CD4-positive, alpha-beta T cell treated with Interleukin-15 for 4 hours (primary cell): ENCODE measurements around the gene ZFP69B.
A peak's percentile ranks its signal among the peaks of the same experiment; 100 is the strongest.

ENCODE experiments used
- DNase-seq: peaks from one replicate; pipeline ENCODE4 v3.0.0-alpha.2; 2020; ENCODE audit warnings: low spot score

ZFP69B gene

DNA sequence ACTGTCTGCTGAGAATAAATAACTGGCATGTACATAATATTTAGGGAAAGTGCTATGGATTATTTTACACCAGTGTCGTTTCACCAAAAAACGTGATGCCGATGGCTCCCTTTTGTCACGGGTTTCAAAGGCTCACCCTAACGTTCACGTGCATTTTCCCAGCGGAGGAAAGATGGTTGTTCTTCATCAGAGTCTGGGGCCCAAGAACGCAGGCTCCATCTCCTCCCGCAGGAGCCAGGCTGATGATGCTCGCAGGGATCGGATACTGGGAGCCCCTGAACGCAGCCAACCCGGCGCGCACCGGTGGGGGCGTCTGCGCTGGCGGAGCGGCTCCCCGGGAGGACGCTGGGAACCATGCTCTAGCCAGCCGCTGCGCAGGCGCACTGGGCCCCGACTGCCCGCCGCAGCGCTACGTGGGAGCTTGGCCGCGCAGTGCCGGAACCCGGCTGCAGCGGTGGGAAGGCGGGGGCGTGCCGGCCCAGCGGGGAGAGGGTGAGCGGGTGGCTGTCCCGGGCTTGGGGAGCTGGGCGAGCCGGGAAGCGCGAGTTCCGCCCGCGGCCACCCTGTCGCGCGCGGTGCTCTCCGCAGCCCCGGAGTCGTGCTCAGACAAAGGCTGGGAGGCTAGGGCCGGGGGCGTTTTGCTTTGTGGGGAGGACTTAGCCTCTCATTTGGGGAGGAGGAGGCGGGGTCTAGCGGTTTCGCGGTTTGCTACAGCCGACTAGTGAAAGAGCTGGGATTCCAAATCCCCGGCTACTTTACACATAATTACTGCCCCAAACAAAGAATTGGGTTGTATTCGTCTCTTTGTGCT is at the start of gene ZFP69B:
ZFP69B (plus strand) TSS at position 793 of the 811 bp plus-strand sequence. CDS start 486 bp downstream, outside the sequence.
- DNase-seq: peak; percentile 85

DNA sequence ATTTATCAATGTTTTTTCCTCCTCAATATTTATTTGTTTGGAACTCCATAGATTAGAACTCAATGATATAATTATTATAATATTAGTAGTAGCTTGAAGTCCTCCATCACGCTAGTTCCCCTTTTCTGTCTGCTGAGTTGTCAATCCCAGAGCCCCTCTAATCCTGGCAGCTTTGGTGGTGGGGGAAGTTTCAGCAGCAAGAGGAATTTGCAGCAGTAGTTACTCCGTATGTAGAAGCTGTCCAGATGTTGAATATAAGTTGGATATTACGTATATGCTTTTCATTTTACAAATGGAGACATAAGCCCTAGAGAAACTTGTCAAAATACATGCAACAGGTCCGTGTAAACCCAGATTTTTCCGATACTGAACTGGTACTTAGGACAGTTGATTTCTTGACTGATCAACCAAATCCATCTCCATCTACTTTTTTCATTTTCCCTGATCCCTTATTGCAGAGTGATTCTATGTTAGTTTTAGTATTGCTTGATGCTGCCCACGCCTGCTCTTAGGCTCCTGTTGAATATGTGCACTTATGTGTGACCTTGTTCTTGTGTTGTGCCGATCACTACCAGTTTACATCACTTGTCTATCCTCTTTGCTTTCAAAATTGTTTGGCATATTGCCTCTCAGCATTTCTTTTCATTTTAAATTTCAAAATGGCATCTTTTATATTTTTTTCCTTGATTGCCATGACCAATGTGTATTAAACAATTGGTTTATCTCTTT is 48.6 kb upstream of the ZFP69B start:
- DNase-seq: no peak

DNA sequence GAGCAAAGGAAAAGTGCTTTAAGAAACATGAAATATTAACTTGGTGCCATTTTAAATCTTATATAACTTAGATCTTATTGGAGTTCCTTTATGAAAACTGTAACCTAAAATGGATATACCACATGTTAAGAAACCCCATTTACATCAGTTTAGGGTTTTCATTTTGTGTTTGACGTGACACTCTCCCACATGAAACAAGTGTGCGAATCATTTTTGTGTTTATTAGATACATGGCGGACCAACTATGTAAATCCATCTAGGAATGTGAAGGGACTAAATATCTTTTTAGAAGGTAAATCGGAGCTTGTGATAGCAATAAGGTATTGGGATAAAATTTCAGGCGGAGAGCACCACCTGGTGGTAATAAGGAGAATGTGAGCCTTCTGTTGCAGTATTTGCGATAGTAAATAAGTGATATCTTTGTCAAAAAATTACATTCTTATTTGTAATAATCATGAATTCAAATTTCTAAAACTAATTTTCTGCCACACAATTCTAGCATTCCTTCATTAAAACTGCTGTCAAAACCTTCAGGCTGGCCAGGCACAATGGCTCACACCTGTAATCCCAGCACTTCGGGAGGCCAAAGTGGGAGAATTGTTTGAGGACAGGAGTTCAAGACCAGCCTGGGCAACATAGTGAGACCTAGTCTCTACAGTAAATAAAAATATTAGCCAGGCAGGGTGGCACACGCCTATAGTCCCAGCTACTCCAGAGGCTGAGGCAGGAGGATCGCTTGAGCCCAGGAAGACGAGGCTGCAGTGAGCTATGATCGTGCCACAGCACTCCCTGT is 45.4 kb upstream of the ZFP69B start:
- DNase-seq: peak; percentile 60

DNA sequence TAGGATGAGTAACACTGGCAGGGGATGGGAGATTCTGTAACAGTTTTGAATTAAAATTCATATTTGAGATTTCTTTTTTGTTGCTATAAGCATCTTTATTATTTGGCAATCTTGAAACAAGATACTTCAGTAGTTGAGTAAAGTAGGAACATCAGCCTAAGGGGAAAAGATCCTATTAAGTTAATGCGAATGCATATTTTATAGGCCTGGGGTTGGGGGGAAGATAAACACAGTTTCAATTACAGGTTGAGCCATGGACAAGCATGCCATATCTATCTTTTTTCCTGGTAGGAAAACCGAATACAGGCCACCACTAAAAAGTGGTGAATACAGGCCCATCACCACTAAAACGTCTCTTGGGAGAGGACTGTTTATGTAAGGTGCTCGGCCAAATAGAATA is 44.5 kb upstream of the ZFP69B start:
- no peak for DNase-seq

DNA sequence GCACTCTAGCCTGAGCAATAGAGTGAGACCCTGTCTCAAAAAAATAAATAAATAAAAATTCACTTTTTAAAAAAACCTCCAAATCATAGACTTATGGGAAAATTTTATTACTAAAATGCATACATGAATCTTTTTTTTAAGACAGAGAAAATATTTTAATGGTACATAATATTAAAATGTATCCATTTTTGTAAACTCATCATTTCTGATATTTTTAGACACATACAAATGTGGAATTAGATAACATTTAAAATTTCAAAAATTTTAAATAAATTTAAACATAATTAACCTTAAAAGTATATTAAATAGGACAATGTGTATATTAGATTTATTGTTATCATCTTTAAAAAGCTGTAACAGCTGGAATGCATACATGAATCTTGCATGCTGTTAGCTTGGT is 42.8 kb upstream of the ZFP69B start:
- no peak for DNase-seq

DNA sequence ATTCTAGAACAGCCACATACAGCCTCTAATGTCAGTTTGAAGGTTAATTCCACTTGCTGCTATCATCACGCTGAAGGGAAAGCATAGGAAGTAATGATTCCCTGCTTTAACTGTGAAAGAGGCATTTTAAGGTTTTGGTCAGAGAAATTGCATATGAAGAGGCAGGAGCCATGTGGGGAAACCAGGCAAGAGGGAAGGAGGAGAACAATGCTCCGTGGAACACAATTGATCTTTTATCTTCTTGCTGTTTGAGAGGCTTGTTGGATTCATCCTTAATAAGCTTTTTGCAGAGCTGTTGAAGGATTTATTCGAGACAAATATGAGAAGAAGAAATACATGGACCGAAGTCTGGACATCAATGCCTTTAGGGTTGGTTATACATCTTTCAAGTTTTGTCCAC is 40.8 kb upstream of the ZFP69B start:
- DNase-seq: no peak

DNA sequence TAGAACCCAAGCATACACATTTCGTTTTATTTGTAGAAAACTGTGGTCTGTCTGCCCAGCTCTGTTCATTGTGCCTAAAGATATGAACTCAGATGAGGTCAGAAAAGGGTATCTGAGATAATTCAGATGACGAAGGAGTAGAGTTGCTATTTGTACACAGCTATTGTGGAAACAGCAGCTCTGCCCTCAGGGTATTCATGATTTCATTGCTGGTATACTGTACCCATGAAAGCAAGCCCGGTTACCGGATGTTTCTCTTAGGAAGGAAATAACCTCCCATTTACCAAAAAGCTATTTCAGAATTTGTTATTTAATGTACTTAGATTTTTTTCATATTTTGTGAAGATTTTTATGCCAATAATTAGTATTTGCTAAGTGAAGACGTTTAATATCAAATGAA is 39.0 kb upstream of the ZFP69B start:
- no peak for DNase-seq

DNA sequence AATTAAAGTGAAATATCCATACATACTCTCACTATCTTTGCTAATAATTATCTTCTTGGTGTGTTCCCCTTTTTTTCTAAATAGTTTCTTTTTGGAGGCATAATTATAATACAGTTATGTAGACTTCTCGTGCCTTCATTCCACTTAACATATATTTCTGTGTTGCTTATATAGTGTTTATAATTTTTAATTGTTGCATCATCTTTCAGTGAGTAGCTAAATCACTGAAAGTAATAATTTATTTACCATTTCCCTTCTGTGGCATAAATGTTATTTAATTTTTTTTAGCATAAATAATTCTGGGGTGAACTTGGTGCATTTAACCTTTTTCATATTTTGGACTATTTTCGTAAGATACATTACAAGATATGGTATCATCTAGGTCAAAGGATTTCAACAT is 38.4 kb upstream of the ZFP69B start:
- DNase-seq: no peak

DNA sequence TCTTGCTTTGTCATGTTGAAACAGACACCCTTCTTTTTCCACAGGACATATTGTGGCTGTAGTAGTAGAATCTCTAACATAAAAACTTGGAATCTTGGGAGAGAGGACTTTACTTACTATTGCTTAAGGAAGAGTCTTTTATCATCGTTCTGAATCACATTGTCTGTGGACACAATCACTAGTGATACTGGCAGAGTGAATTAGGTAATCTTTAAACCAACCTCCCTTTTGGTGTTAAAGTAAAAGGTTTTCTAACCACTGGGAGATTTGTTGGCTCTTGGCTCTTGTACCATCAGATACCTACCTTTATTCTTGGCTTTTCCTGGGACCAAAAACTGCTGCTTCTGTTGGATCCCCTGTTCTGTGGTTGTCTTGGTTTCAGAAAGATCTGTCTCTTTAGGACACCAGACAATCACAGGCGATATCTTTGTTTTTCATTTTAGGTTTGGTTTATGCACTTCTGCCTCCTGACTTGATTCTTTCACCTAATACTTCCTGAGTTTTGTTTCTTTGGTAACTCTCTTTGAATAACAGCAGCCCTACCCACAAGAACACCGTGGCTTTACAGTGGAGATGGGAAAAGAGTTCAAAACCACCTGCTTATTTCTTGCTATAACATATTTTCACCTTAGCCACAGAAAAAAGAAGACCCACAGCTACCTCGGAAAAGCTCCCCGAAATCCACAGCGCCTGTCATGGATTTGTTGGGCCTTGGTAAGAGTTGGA is 36.6 kb upstream of the ZFP69B start:
- no peak for DNase-seq

DNA sequence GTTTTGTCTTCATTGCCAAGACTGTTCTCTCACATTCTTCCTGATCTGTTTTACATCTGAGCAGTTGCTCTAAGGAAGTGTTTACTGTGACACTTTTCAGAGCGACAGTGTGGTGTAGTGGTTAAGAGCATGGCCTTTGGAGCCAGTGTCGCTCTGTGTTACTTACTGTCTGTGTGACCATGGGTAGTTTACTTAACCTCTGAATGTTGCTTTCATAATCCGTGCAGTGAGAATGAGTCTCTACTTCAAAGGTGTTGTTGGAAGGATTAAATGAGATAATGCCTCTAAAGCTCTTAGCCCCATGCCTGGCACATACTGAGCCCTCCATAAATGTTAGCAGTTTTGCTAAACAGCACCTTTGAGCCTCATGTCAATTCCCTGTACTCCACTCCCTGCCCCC is 35.9 kb upstream of the ZFP69B start:
- no peak for DNase-seq

DNA sequence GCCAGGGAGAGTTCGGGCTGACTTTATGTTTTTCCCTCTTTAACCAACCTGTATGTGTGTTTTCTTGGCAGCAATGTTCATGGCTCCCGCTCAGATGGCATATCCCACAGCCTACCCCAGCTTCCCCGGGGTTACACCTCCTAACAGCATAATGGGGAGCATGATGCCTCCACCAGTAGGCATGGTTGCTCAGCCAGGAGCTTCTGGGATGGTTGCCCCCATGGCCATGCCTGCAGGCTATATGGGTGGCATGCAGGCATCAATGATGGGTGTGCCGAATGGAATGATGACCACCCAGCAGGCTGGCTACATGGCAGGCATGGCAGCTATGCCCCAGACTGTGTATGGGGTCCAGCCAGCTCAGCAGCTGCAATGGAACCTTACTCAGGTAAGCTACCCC is 33.6 kb upstream of the ZFP69B start:
- DNase-seq: no peak

DNA sequence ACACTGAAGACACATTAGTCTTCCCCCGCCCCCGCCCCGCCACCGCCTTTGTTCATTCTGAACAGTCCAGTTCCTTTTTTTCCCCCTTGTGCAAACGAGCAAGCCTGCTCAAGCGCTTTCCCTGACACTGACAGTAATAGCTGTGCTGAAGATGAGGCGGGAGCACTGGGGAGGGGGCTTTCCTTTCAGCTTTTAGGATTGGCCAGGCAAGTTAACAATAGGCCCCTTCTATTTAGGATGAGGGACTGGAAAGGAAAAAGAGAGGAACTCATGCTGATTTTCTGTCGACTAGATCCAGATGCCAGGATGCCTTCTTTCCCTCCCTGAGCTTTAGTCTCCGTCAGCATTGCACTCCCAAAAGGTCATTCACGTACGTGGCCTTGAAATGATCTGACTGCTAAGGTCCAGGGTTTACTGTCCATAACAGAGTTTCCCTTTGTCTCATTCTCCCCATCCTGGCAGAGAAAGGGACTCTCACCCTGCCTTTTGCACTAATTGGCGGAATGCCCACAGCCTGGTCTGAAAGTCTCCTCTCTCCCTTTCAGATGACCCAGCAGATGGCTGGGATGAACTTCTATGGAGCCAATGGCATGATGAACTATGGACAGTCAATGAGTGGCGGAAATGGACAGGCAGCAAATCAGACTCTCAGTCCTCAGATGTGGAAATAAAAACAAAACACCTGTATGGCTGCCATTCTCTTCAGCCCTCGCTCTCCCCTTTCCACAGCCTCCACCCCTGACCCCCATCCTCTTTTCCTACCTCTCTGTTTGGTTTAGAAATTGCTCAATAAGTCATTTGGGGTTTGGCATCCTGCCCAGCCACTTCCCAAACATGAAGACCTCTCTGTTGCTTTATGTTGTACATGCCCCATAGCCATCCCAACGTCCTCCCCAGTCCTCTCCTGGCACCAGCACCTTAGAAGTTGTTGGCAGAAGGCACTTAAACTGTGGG is 28.6 kb upstream of the ZFP69B start:
- DNase-seq: no peak

DNA sequence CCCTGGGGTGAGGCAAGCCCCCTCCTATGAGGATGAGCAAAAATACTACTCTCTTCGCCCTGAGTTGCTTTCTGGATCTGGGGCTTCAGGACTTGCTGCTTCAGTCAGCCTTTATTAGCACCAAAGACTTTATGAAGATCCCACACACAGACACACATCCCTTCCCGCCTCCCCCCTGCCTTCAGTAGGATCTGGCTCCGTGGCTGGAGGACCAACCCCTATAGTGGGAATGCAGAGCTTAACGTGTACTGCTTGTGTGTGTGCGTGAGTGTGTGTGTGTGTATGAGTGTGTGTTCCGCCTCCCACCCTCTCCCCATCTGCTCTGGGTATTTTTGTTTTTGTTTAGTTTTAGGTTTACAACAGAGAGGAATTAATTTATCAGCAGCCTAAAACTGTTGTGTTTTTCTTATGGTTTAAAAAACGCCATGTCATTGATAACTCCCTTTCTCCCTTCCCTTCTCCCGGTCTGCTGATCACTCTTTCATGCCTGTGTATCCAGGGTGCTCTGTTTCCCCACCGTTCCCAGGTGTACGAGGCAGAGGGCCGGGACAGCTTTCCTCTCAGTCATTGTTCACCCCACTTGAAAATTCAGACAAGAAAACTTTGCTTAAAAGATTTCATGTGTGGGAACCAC is 27.5 kb upstream of the ZFP69B start:
- no peak for DNase-seq

DNA sequence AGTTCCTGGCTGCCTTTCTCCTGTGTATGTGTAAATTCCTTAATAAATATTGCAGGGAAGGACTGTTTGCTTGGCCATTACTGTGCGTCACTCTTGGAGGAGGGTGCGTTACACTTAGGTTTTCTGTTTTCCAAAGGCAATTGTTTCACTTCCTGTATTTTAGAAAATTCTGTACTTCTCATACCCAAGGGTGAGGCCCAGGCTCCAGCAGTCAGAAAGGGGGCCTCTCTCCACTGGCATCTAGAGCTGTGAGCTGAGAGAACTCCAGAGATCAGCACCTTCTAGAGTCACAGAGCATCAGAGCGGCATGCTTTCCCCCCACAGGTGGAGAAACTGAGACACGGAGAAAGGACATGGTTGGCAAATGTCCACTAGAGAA is 27.0 kb upstream of the ZFP69B start:
- no peak for DNase-seq

DNA sequence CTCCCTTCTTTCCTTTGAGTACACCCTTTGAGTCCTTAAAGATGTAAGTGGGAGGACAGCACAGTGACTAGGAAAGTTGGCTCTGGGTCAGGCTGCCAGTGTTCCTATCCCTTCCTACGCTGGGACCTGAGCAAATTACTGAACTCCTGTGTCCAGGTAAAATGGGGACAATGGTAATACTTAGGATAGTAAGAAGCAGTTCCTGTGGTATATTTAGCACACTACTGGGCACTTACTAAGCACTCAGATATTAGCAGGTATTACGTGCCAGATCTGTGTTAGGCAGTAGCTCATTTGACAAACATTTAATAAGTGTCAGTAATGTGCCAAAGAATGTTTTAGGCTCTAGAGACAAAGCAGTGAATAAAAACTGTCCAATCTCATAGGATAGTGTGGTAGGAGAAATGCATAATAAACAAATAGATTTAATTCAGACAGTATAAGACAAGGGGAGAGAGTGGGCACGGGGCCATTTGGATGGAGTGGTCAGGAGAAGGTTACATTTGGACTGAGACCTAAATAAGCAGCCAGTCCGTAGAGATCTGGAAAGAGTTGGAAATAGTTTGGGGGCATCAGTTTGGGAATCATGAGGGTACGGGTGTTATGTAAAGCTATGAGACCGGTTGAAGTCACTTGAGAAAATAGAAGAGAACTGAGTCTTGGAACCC is 26.2 kb upstream of the ZFP69B start:
- no peak for DNase-seq

DNA sequence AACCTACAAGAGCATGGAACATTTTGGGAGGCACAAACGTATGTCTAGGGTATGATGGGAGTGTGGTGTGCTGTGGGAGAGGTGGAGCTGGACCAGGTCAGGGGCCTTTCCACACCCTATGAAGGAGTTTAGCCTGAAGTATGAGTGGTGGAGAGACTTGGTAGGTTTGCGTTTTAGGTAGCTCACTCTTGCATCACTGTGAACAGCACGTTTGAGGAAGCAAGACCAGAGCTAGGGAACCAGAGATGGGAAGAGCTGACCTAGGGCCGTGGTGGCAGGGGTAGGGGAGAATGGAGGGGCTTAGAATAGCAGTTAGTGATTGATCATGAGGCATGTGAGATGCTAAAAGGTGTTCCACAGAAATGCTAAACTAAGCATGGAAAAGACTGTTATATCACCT is 25.1 kb upstream of the ZFP69B start:
- DNase-seq: no peak

DNA sequence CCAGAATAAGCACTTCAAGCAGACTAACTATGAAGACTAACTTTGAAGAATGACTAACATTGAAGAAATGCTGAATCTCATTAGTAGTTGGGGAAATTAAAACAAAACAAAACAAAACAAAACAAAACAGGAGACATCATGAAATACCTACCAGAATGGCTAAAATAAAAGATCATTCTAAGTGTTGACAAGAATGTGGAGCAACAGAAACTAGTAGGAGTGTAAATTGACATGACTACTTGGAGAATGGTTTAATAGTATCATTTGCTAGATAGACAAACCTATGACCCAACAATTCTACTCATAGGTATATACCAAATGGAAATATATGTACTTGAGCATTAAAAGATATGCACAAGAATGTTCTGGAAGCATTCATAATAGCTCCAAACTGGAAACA is 18.9 kb upstream of the ZFP69B start:
- no peak for DNase-seq

DNA sequence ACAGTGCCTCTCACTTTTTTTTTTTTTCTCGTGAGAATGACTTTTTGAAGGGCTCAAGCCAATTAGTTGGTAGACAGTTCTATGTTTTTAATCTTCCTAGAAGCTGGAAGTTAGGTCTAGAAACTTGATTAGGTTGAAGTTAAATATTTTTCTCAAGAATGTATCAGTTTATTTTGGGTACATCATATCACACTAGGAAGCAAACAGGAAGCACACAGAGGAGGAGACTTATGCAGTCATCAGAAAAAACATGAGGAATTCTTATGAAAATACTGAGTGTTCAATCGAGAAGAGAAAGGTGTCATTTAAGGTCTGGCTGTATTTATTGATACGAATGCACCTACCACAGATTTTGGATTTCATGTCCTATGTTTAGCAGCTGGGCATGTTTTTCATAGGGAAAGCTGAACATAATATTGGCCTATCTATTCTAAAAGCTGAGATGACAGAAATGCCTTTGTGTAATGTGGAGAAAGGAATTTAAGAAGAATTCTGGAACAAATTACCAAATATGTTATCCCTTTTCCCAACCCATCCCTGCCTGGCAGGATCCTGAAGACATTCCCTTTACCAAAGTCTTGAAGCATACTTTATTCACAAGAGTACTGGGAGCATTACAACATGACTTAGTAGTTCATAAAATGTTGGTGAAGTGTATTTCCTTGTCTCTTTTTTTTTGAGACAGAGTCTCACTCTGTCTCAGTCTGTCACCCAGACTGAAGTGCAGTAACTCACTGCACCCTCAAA is 17.5 kb upstream of the ZFP69B start:
- DNase-seq: no peak

DNA sequence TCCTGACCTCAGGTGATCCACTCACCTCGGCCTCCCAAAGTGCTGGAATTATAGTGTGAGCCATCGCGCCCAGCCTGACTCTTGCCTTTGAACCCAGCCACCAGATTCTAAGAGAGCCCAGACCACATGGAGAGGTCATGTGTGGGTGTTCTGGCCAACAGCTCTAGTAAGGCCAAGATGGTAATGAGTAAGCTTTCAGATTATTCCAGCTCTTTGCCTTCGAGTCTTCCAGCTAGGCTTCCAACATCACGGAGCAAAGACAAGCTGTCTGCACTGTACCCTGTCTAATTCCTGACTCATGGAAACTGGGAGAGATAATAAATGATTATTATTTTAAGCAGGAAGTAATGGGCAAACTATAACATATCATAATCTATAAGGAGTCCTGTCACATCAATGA is 14.8 kb upstream of the ZFP69B start:
- no peak for DNase-seq
